Activated CD8-positive, alpha-beta memory T cell treated with anti-CD3 and anti-CD28 coated beads, Interleukin-2, amount 50 U/mL, for 1 hour (primary cell): Measurements from ENCODE around the gene NALF2.

ENCODE experiments used
- DNase-seq: peaks from one replicate; pipeline ENCODE4 v3.0.0-alpha.2; 2020; ENCODE audit errors: extremely low read depth

NALF2 gene

DNA sequence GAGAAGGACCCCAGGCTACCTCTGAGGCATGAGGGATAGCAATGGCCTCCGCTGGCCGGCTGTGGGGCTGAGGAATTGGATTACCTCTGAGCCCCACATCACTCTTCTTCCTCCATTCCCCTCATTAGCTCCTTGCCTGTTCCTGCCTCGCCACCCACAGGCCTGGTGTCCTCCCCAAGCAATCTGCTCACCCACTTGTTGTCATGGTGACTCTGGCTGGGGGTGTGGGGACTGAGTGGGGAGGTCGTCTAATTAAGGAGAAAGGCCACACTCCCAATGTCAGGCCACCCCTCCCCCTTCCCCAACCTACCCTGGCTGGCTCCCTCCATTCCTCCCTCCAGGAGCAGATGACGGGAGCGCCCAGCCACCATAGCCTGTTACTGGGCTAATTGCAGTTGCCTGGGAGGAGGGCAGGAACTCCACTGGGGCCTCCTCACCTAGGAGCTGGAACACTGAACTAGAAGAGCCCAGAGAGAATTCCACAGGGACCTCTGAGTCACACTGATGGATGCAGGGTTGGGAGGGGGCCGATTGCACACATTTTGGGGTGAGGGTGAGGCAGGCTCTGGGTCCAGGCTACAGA, 20.7 kb downstream of the NALF2 start:
- DNase-seq, result no peak

DNA sequence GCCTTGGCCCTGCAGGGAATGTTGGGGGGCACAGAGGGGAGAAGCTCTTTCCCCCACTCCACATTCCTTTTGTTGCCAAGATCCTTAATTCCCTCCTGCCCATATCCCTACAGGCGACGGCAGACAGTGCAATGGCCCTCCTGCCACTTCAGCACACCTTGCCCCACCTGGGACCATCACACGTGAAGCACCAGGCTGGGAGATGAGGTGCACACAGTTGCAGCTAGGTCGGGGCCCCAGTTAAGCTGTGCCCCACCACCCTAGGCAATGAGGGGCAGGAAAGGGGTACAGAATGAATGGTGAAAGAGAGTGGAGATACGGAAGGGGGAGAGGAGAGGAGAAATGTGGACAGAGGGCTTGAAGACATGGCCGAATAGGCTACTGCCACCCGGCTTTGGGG, 26.2 kb downstream of the NALF2 start:
- DNase-seq, result no peak

DNA sequence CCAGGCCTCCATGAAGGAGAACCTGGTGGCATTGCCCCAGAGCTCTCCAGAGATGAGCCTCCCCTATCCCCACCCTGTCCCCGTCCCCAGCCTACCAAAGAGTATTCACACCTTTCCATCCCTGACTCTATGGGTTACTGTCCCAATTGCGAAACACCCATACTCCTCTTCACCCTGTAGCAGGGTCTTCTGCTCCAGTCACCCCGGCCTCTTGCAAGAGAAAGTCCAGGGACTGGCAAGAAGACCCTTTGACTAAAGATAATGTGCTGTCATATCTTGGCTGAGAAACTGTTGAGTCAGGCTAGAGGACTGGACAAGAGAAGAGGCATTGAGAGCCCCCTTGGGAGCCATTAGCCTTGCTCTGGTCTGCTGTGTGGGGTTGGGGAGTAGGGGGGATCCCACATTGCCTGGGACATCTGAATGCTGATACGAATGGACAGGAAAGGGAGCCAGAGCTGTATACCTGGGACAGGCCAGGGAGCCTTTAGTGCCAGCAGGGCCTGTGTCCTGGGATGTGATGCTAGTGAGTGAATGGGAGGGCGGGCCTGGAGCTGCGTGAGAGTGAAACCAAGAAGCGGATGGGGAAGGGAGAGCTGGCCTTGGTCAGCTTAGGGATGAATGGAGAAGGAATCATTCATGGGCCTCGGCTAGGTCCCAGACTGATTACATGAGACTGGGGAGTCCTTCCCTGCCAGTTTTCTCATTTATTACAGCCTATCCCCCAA, 27.1 kb downstream of the NALF2 start:
- no peak for DNase-seq

DNA sequence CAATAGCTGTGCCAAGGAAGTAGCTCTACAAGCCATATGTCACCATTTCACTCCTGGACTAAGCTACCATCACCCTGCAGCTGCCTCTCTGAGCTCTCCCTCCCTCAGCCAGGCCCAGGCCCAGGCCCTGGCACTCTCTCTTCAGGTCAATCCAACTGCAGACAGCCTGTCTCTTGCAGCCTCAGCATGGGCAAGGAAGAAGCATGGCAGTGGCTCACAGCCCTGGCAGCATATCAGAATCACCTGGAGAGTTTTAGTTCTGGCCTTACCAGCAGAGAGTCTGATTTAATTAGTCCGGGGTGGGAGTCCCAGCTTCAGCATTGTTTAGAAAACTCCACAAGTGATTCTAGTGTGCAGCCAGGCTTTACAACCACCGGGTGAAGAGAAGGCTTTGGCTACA, 31.5 kb downstream of the NALF2 start:
- DNase-seq, result no peak

DNA sequence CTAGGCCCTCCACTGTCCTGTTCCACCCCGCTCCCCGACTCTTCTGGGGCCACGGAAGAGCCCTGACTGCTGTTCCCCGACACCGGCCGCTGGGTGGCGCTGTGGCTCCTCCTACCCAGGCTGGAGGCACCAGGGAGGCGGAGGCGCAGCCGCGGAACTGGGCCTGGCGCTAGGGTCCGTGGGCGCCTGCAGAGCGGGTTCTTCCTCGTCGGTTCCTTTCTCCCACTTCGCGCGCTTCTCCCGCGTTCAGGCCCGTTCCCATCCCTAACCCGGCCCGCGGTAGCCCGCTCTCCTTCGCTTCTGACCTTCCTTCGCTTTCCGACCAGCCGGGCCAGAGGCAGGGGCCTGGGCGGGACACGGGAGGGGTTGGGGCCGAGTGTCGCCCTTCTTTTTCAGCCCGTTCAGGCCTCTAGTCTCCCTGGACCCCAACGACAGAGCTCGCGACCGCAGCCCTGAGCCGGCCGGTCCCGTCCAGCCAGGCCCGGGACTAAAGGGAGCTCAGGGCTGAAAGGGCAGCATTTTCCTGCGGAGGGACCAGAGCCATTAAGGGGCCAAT, 34.3 kb downstream of the NALF2 start:
- peak; percentile 8 for DNase-seq

DNA sequence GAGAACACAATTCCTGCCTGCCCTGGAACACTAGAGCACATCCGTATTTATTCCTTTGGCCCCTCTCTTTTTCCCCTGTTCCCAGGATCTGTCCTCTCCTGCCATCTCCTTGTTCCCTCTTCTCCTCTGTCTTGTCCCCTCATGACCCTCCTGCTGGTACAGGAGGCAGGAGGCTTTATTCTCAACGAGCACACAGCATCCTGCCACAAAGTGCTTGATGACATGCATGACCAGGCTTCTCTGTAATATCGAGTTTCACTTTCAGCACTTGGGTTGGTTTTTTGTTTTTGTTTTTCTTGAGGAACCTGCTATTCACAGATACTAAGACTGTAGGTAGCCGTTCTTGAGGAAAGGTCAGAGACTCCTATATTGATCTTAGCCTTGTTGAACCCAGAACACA, 35.3 kb downstream of the NALF2 start:
- no peak for DNase-seq

DNA sequence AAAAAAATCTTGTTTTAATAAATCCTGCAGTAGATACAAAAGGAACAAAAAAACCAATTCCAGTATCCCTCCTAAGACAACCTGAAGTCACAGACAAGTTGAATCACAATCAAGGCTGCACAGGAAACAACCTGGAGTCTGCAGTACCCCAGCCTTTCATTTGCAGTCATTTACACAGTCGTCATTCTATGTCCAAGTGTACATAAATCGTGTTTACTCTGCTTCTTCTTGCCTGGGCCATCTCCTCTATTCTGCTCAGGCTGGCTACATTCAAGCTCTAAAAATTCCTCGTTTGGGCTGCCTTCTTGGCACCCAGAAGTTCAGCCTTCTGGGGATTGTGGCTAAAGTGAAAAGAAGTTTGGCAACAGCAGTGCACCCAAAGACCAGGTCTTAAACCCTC, 37.8 kb downstream of the NALF2 start:
- no peak for DNase-seq

DNA sequence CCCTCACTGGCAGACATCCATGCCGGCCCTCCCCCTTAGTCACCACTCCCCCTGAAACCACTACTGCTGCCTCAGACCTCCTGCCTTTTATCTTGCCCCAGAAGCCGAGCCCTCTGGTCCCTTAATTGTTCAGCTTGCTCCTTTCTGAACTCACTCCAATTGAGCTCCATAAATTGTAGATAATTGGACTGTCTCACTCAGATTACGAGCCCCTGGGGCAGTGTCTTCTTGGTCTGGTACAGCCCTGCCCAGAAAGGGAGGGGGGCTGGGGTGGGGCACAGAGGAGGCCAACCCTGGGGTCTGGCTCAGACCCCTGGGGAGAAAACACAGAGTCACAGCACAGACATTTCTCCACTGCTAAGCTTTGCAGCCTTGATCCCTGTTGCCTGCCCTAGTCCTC, 39.4 kb downstream of the NALF2 start:
- DNase-seq, result no peak

DNA sequence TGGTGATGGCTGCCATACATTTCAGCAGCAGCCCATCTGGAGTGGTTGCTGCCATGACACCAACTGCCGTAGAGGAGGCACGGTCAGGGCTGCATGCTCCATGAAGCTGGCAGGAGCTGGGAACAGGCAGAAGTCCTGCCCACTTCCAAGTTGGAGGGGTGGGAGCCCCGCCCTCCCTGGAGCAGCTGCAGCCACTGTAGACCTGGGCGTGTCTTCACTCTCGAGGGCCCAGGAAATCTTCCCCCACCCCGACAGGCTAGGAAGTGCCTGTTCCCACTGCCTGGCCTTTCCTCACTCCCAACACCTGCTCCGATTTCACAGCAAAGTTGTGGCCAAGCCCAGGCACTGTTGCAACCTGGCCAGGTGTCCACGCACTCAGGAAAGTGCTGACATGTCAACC, 42.3 kb downstream of the NALF2 start:
- DNase-seq, result no peak

DNA sequence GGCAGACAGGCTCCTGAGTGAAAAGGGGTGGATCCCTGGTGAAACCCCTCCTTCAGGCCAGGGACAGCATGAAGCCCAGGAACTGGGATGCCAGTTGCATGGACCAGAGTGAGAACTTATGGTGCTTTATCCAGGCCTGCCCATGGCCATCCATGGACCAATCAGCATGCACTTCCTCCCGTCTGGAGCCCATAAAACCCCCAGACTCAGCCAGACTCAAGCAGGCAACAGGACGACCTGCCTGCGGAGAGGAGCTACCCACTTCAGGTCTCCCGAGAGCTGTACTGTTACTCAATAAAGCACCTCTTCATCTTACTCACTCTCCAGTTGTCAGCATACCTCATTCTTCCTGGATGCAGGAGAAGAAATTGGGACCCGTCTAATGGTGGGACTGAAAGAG, 42.9 kb downstream of the NALF2 start:
- DNase-seq, result no peak

DNA sequence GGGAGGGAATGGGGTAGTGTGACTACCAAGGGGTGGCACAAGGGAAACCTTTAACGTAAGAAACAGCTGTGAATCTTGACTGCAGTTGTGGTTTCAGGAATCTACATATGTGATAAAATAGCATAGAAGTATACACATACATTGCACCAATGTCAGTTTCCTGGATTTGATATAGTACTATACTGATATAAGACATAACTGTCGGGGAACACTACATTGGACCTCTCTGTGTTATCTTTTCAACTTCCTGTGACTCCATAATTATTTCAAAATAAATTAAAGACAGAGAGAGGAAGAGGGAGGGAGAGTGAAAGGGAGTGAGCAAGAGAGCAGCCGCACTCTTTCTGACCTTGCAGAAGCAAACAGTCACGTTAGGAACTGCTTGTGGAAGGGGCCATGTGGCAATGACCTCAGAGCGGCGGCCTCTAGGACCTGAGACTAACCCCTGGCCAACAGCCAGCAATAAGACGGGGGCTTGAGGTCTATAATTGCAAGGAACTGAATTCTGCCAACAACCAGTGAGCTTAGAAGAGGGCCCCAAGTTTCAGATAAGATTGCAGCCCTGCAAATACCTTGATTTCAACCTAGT, 47.4 kb downstream of the NALF2 start:
- DNase-seq, result no peak

DNA sequence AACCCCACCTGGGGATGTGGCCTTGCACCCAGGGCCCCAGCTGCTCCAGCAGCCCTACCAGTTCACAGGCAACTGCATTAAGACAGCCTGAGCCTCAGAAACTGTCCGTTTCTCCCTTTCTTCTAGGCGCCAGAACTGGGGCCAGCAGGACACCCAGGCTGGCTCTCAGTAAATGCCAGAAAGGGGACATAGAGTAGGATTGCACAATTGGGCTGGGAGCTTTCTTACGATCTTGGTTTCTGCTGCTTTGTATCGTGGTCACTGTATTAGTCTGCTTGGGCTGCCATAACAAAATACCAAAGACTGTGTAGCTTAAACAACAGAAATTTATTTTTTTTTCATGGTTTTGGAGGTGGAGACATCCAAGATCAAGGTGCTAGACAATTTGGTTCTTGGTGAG, 48.4 kb downstream of the NALF2 start:
- no peak for DNase-seq
